Sigmoid colon (tissue), 7 donors: ENCODE results near the gene NPW. TPM values are rescaled to one million over a fixed set of nuclear protein-coding genes. Genes with fewer than 3 reads are reported as not detected.

Source experiments
- DNase-seq: peaks from one replicate; pipeline ENCODE4 v3.0.0-alpha.2; 2019
- H3K27ac ChIP-seq, 4 donors: fragments of 200-600 bp; sonication (generic); one replicate each; pipeline ENCODE4 v1.5.1; 2016 to 2019; ENCODE audit warnings: mild to moderate bottlenecking in 1 of 4
- H3K27me3 ChIP-seq, 3 donors: fragments of 200-600 bp; sonication (generic); one replicate each; pipeline ENCODE4 v1.5.1; 2019; ENCODE audit warnings: mild to moderate bottlenecking in 1 of 3
- H3K36me3 ChIP-seq, 4 donors: fragments of 200-600 bp; sonication (generic); one replicate each; pipeline ENCODE4 v1.5.1; 2016 to 2019
- H3K4me1 ChIP-seq, 4 donors: fragments of 200-600 bp; sonication (generic); one replicate each; pipeline ENCODE4 v1.5.1; 2017 to 2019
- H3K4me3 ChIP-seq, 4 donors: fragments of 200-600 bp; sonication (generic); one replicate each; pipeline ENCODE4 v1.5.1; 2017 to 2019; ENCODE audit warnings: mild to moderate bottlenecking in 2 of 4, moderate library complexity in 1 of 4
- H3K9me3 ChIP-seq, 4 donors: fragments of 200-600 bp in 3 of 4; sonication (generic) in 3 of 4; one replicate each; pipeline versions ENCODE4 v1.5.1 to v1.6.1; 2013 to 2019
- EP300 ChIP-seq, 4 donors: sonication (generic); formaldehyde crosslinking; IDR thresholded peaks; one replicate each; pipeline ENCODE4 v1.6.1; 2017; ENCODE audit warnings: antibody characterized with exemption in 4 of 4
- POLR2A ChIP-seq, 2 donors: fragments of 450-650 bp; IDR thresholded peaks; one replicate each; pipeline ENCODE4 v1.6.1; 2016; ENCODE audit warnings: antibody characterized with exemption in 2 of 2, mild to moderate bottlenecking in 2 of 2, moderate library complexity in 2 of 2
- POLR2AphosphoS5 ChIP-seq, 4 donors: sonication (generic); formaldehyde crosslinking; IDR thresholded peaks; one replicate each; pipeline ENCODE4 v1.6.1; 2017; ENCODE audit warnings: antibody characterized with exemption in 4 of 4
- WGBS, 2 donors: extraction: QIAGEN DNeasy Blood & Tissue Kit; methylation state at CpG; one replicate each; pipeline ENCODE4 v1.1.7; 2013; 5-methylcytosine and 5-hydroxymethylcytosine counted together
- intact Hi-C: fragments of 100-400 bp; cut with DNase I; formaldehyde crosslinking; loops from one replicate; pipeline ENCODE4 v1.15.1; 2023
- polyA plus RNA-seq, 3 donors: library from polyadenylated mRNA; stranded (reverse); fragments of 200-250 nt; gene quantifications; one replicate each; pipeline ENCODE4 v1.2.3, GENCODE V29; 2013
- total RNA-seq, 4 donors: library from RNA; depleted of rRNA; stranded (reverse); fragments of >200 nt; gene quantifications; one replicate each; pipeline ENCODE4 v1.1.0, GENCODE V29; 2016
- TF ChIP-seq, protein P1 (sequence below), 4 experiments: fragments of 450-650 bp in 3 of 4; fragments of 200-600 bp in 1 of 4; IDR thresholded peaks; one replicate each; pipeline ENCODE4 v1.5.1; 2016 to 2019; ENCODE audit warnings: antibody characterized with exemption in 4 of 4, mild to moderate bottlenecking in 3 of 4, moderate library complexity in 2 of 4
- donor health status: healthy with polysubstance abuse.
- donor health status: Bipolar disorder and iron deficiency.
- donor health status: healthy.

NPW gene
- total and polyA plus RNA-seq, 7 donors: 0.71 TPM; not detected in 6

GRCh38 chr16:1974157-1975070 lies 45.2 kb upstream of the NPW start:
- Histone ChIP-seq H3K4me3 (no peak overlapping the region), H3K9me3 (no peaks in the 10 kb centered on the region), H3K36me3 (peaks cover 43 to 52% (median 45%) of the 10 kb centered on the region in 4 donors), H3K4me1 (peaks cover 0 to 28% (median 26%) of the 10 kb centered on the region in 4 donors), H3K27ac (no peak overlapping the region), H3K27me3 (peaks cover 12 to 56% (median 40%) of the 10 kb centered on the region in 3 donors)
- no peak for DNase-seq
- intact Hi-C loops: no loop called here
- WGBS, 2 donors: 95 to 96% methylated on average over 42 of the region's 42 CpGs
- no peak for TF ChIP-seq EP300 (IDR thresholded peaks at IDR 0.05)
- TF ChIP-seq, protein P1, sequence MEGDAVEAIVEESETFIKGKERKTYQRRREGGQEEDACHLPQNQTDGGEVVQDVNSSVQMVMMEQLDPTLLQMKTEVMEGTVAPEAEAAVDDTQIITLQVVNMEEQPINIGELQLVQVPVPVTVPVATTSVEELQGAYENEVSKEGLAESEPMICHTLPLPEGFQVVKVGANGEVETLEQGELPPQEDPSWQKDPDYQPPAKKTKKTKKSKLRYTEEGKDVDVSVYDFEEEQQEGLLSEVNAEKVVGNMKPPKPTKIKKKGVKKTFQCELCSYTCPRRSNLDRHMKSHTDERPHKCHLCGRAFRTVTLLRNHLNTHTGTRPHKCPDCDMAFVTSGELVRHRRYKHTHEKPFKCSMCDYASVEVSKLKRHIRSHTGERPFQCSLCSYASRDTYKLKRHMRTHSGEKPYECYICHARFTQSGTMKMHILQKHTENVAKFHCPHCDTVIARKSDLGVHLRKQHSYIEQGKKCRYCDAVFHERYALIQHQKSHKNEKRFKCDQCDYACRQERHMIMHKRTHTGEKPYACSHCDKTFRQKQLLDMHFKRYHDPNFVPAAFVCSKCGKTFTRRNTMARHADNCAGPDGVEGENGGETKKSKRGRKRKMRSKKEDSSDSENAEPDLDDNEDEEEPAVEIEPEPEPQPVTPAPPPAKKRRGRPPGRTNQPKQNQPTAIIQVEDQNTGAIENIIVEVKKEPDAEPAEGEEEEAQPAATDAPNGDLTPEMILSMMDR (IDR thresholded peaks at IDR 0.05): no peak
- no peak for TF ChIP-seq POLR2A (IDR thresholded peaks at IDR 0.05)
- no peak for TF ChIP-seq POLR2AphosphoS5 (IDR thresholded peaks at IDR 0.05)

GRCh38 chr16:1975432-1976215 lies 44.0 kb upstream of the NPW start:
- 92 to 95% methylated on average over 33 of the region's 33 CpGs for WGBS, 2 donors
- peaks cover 43 to 52% (median 45%) of the 10 kb centered on the region in 4 donors for H3K36me3 ChIP-seq
- H3K27me3 ChIP-seq: peaks cover 24 to 68% (median 52%) of the 10 kb centered on the region in 3 donors
- DNase-seq: no peak
- H3K4me3 ChIP-seq: no peak overlapping the region
- H3K9me3 ChIP-seq: no peaks in the 10 kb centered on the region
- TF ChIP-seq POLR2AphosphoS5 (IDR thresholded peaks at IDR 0.05) (no peak), EP300 (IDR thresholded peaks at IDR 0.05) (no peak), POLR2A (IDR thresholded peaks at IDR 0.05) (no peak)
- TF ChIP-seq, protein P1 (IDR thresholded peaks at IDR 0.05): no peak
- peaks cover 0 to 31% (median 26%) of the 10 kb centered on the region in 4 donors for H3K4me1 ChIP-seq
- H3K27ac ChIP-seq: no peak overlapping the region
- intact Hi-C loops: no loop called here

DNA sequence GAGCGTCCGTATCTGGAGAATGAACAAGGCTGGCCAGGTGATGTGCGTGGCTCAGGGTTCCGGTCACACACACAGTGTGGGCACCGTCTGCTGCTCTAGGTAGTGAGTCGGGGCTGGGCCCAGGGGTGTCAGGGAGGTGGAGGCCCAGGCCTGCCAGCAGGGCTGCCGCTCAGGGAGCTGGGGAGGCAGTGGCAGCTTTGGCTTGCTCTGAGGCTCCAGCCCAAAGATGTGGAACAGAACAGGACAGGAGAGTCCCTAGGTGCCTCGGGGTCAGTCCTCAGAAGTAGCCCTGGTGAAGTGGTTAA lies 43.4 kb upstream of the NPW start:
- Histone ChIP-seq H3K4me1 (peaks cover 0 to 26% (median 20%) of the 10 kb centered on the region in 4 donors), H3K27me3 (peaks cover 29 to 73% (median 57%) of the 10 kb centered on the region in 3 donors)
- 92 to 96% methylated on average over 8 of the region's 8 CpGs for WGBS, 2 donors

More for the DNA sequence above, 43.4 kb upstream of the NPW start:
- TF ChIP-seq POLR2A (IDR thresholded peaks at IDR 0.05) (no peak), POLR2AphosphoS5 (IDR thresholded peaks at IDR 0.05) (no peak), EP300 (IDR thresholded peaks at IDR 0.05) (no peak)
- TF ChIP-seq, protein P1 (IDR thresholded peaks at IDR 0.05): no peak
- H3K4me3 ChIP-seq: no peak overlapping the region
- H3K27ac ChIP-seq: no peak overlapping the region
- intact Hi-C loops: no loop called here
- H3K9me3 ChIP-seq: no peaks in the 10 kb centered on the region
- peaks cover 43 to 52% (median 45%) of the 10 kb centered on the region in 4 donors for H3K36me3 ChIP-seq
- no peak for DNase-seq
